GM21423 (cell line): ENCODE results near the gene FANCD2.
"Not testable (repeated sequence)": the region's sequence is repeated elsewhere in the genome, so short reads cannot be mapped to it uniquely, and the experiment has no call there.

Experiments used
- ATAC-seq: cut with Tn5 transposase; IDR thresholded peaks from one replicate; pipeline ENCODE4 v1.9.1; 2021; ENCODE audit warnings: mild to moderate bottlenecking, moderate library complexity; ENCODE audit not compliant: unreplicated experiment

FANCD2 gene

GRCh38 chr3:10012106-10012505, 14.1 kb upstream of the FANCD2 start:
- ATAC-seq: no peak

- no peak for ATAC-seq
Observed at GRCh38 chr3:10015461-10015904, 10.8 kb upstream of the FANCD2 start.

- no peak for ATAC-seq
Observed at GRCh38 chr3:10017636-10018292, 8.5 kb upstream of the FANCD2 start.

- not testable (repeated sequence) for ATAC-seq
Observed at GRCh38 chr3:10018806-10019205, 7.4 kb upstream of the FANCD2 start.

- ATAC-seq: no peak
Observed at GRCh38 chr3:10019326-10019725, 6.9 kb upstream of the FANCD2 start.

- no peak for ATAC-seq
Observed at GRCh38 chr3:10021856-10022775, 4.1 kb upstream of the FANCD2 start.

GRCh38 chr3:10023587-10024310, 2.5 kb upstream of the FANCD2 start:
- no peak for ATAC-seq

GRCh38 chr3:10025205-10026083, 793 bp upstream of the FANCD2 start:
- ATAC-seq: peak; percentile 18

GRCh38 chr3:10041034-10041433, 14.8 kb downstream of the FANCD2 start:
- no peak for ATAC-seq

- ATAC-seq: no peak
Observed at GRCh38 chr3:10047876-10048275, 21.6 kb downstream of the FANCD2 start.

- not testable (repeated sequence) for ATAC-seq
Observed at GRCh38 chr3:10053054-10053453, 26.8 kb downstream of the FANCD2 start.

GRCh38 chr3:10055097-10055496, 28.9 kb downstream of the FANCD2 start:
- no peak for ATAC-seq

GRCh38 chr3:10070077-10070476, 43.8 kb downstream of the FANCD2 start:
- ATAC-seq: not testable (repeated sequence)

GRCh38 chr3:10074666-10075065, 48.4 kb downstream of the FANCD2 start:
- no peak for ATAC-seq

- no peak for ATAC-seq
Observed at GRCh38 chr3:10081871-10082270, 55.6 kb downstream of the FANCD2 start.

- ATAC-seq: no peak
Observed at GRCh38 chr3:10085738-10086137, 59.5 kb downstream of the FANCD2 start.

- ATAC-seq: no peak
Observed at GRCh38 chr3:10088256-10088655, 62.0 kb downstream of the FANCD2 start.

GRCh38 chr3:10090179-10090578, 63.9 kb downstream of the FANCD2 start:
- no peak for ATAC-seq

- ATAC-seq: not testable (repeated sequence)
Observed at GRCh38 chr3:10090774-10091173, 64.5 kb downstream of the FANCD2 start.

- not testable (repeated sequence) for ATAC-seq
Observed at GRCh38 chr3:10091387-10091786, 65.2 kb downstream of the FANCD2 start.
